NCI-H82 (cell line): Measurements from ENCODE around the gene INPP5E.

Experiments used
- DNase-seq: peaks from one replicate; lab custom pipeline; 2025; lab: John Stamatoyannopoulos, UW

The INPP5E gene

GRCh38 chr9:136386018-136386417 is 53.6 kb downstream of the INPP5E start:
- DNase-seq = no peak

DNA sequence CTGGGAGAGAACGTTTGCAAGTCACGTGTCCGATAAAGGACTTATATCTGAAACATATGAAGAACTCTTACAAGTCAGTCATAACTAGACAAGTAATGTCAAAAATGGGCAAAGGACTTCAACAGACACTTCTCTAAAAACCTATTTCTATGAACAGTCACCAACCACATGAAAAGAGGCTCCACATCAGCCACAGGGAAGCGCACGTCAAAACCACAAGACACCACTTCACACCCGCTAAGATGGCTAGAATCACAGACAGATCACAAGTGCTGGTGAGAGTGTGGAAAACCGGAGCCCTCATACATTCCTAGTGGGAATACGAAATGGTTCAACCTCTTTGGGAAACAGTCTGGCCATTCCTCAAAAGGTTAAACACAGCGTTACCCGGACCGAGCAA is 54.6 kb downstream of the INPP5E start:
- no peak for DNase-seq

DNA sequence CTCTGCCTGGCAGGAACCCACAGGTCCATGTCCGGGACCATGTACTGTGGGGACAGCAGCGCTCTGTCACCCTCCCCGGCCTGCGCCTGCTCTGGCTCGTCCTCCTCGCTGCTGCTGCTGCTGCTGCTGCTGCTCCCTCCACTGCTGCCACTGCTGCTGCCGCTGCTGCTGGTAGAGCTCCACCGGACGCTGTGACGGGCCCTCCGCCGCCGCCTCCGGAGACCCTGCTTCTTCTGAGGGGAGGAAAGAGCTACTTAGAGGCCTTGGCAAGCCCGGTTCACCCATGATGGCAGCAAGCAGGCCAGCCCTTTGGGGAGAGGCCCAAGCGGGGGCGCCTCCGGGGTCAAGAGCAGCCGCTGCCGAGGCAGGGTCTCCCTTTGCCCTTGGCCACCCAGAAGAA is 56.2 kb downstream of the INPP5E start:
- no peak for DNase-seq

- DNase-seq = no peak
Measured at GRCh38 chr9:136381966-136382513, 57.6 kb downstream of the INPP5E start.

GRCh38 chr9:136381311-136381710 is 58.3 kb downstream of the INPP5E start:
- no peak for DNase-seq

GRCh38 chr9:136380381-136380780 is 59.3 kb downstream of the INPP5E start:
- DNase-seq = no peak

- no peak for DNase-seq
Measured at GRCh38 chr9:136379891-136380290, 59.8 kb downstream of the INPP5E start.

DNA sequence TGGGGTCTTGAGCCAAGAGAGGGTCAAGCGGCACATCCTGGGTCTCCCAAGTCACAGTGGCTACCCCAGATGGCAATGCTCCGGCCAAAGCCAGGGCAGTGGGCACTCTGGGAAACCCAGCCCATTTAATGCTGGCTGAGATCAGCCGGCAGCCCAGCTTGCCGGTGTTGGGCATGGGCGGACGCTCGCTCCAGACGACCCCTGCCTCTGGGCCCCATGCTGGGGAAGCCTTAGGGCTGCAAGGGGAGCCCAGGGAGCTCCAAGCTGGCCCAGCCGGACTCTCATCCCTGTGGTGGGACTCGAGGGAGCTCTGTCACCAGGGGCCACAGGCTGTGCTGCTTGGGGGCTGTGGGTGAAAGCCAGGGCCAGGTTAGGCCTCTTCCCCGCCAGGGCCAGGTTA is 60.2 kb downstream of the INPP5E start:
- DNase-seq = no peak

- DNase-seq = no peak
Measured at GRCh38 chr9:136379003-136379287, 60.7 kb downstream of the INPP5E start.
